ENCODE data around the gene VDR.
A peak's percentile ranks its signal among the peaks of the same experiment; 100 is the strongest.

The VDR gene

DNA sequence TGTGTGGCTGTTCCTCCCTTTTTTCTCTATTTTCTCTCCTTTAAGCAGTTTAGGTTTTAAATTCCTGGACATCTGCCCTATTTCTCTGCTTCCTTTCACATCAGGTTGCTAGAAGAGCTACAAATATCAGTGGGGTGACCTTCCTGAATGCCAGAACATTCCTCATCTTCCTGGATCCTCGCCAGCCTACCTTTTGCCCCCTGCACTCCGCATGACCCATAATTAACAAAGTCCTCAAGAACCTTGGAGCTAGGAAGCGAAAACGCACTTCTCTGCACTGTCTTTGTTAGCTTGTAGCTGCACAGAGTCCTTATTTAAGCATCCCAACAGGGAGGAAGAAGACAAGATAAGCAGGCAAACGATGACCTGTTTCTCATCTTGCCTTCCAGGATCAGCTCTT, 30.5 kb downstream of the VDR start:
- H3K4me3 ChIP-seq (ENCODE audit: insufficient read depth in 1 of 2, low read depth in 1 of 2, low read length in 2 of 2): no peak overlapping the region
- no peak overlapping the region for H4K8ac ChIP-seq (ENCODE audit: low read length)
- WGBS: 88% methylated on average over 5 of the region's 5 CpGs
- H3K4me2 ChIP-seq (ENCODE audit: low read length, poor library complexity, severe bottlenecking): no peak overlapping the region
- no peak overlapping the region for H2BK120ac ChIP-seq (ENCODE audit: low read depth, low read length)
- no peaks in the 10 kb centered on the region for H3K79me1 ChIP-seq (replicated peaks; ENCODE audit: low read length, poor library complexity, severe bottlenecking)
- no peak overlapping the region for H2AK5ac ChIP-seq (ENCODE audit: low read length, severe bottlenecking)
- H3K9ac ChIP-seq (ENCODE audit: low read length): no peak overlapping the region
- no peak overlapping the region for H2BK12ac ChIP-seq (ENCODE audit: low read length in 2 of 2)
- no peak overlapping the region for H4K91ac ChIP-seq (ENCODE audit: low read length)
- peaks cover 8% of the 10 kb centered on the region for H3K4me1 ChIP-seq (ENCODE audit: control insufficient read depth, insufficient read depth, low read depth, low read length)
- no peak overlapping the region for H3K4ac ChIP-seq (ENCODE audit: low read depth in 1 of 2, low read length in 2 of 2)
- no peaks in the 10 kb centered on the region for H3K27me3 ChIP-seq (ENCODE audit: control insufficient read depth in 1 of 2, insufficient read depth in 1 of 2, low read length in 2 of 2)
- no peak overlapping the region for H3K14ac ChIP-seq (ENCODE audit: low read length in 2 of 2)
- no peak overlapping the region for H3K18ac ChIP-seq (ENCODE audit: low read depth in 1 of 2, low read length in 2 of 2)
- no peaks in the 10 kb centered on the region for H3K9me3 ChIP-seq (ENCODE audit: control insufficient read depth, low read length)
- no peak overlapping the region for H3K27ac ChIP-seq (ENCODE audit: low read length, poor library complexity, severe bottlenecking)
- peaks cover 4 to 64% of the 10 kb centered on the region in 2 experiments for H3K36me3 ChIP-seq (ENCODE audit: control insufficient read depth in 1 of 2, insufficient read depth in 2 of 2, low read depth in 1 of 2, low read length in 2 of 2)
- no peak overlapping the region for H3K23ac ChIP-seq (ENCODE audit: low read length in 2 of 2)
- no peak for DNase-seq
- no peak overlapping the region for H2BK5ac ChIP-seq (ENCODE audit: low read depth, low read length, poor library complexity, severe bottlenecking)
- no peak overlapping the region for H2AFZ ChIP-seq (ENCODE audit: low read depth, low read length)
- H2BK15ac ChIP-seq (ENCODE audit: low read depth, poor library complexity, severe bottlenecking): no peak overlapping the region

DNA sequence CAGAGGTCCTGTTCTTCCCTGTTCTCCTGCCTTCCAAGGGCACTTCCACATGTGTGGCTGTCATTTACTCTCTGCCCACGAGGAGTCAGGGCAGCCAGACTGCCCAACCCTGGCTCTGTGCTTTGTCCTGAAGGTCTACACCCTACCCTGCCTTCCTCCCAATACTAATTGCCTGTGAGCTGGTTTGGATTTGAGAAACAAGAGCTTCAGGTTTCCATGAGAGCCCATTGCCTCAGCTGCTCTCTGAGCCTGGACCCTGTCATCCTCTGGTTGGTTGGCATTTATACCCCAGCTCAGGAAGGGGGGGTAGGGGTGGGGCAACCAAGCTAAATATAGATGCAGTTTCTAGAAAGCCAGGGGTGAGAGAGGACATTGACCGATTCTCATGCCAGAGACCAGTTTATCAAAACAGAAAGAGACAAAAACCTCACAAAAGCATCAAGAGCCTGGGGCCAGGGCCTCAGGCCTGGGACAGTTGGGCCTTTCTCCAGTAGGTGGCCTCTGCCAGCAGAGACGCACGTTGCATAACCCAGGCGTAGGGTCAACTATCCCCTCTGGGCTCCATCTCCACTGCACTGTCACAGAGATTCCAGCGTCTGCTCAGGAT, 34.5 kb downstream of the VDR start:
- H3K4me1 ChIP-seq (ENCODE audit: control insufficient read depth, insufficient read depth, low read depth, low read length): peaks cover 6% of the 10 kb centered on the region
- no peaks in the 10 kb centered on the region for H3K9me3 ChIP-seq (ENCODE audit: control insufficient read depth, low read length)
- H3K18ac ChIP-seq (ENCODE audit: low read depth in 1 of 2, low read length in 2 of 2): peak overlapping the region in 1 of 2 experiments; percentile 75
- no peak overlapping the region for H3K14ac ChIP-seq (ENCODE audit: low read length in 2 of 2)
- H3K4me2 ChIP-seq (ENCODE audit: low read length, poor library complexity, severe bottlenecking): no peak overlapping the region
- H2BK15ac ChIP-seq (ENCODE audit: low read depth, poor library complexity, severe bottlenecking): no peak overlapping the region
- H4K8ac ChIP-seq (ENCODE audit: low read length): no peak overlapping the region
- WGBS: 51% methylated on average over 5 of the region's 6 CpGs
- no peak overlapping the region for H2AK5ac ChIP-seq (ENCODE audit: low read length, severe bottlenecking)
- H3K36me3 ChIP-seq (ENCODE audit: control insufficient read depth in 1 of 2, insufficient read depth in 2 of 2, low read depth in 1 of 2, low read length in 2 of 2): peaks cover 0 to 32% of the 10 kb centered on the region in 2 experiments
- H3K79me1 ChIP-seq (replicated peaks; ENCODE audit: low read length, poor library complexity, severe bottlenecking): no peaks in the 10 kb centered on the region
- H3K4me3 ChIP-seq (ENCODE audit: insufficient read depth in 1 of 2, low read depth in 1 of 2, low read length in 2 of 2): no peak overlapping the region
- no peaks in the 10 kb centered on the region for H3K27me3 ChIP-seq (ENCODE audit: control insufficient read depth in 1 of 2, insufficient read depth in 1 of 2, low read length in 2 of 2)
- peak overlapping the region in 1 of 2 experiments; percentile 33 for H2BK12ac ChIP-seq (ENCODE audit: low read length in 2 of 2)
- no peak overlapping the region for H2BK5ac ChIP-seq (ENCODE audit: low read depth, low read length, poor library complexity, severe bottlenecking)
- peak; percentile 75 for DNase-seq
- H3K27ac ChIP-seq (ENCODE audit: low read length, poor library complexity, severe bottlenecking): no peak overlapping the region
- no peak overlapping the region for H2AFZ ChIP-seq (ENCODE audit: low read depth, low read length)
- H3K4ac ChIP-seq (ENCODE audit: low read depth in 1 of 2, low read length in 2 of 2): peak overlapping the region in 1 of 2 experiments; percentile 11
- no peak overlapping the region for H3K23ac ChIP-seq (ENCODE audit: low read length in 2 of 2)
- peak overlapping the region; percentile 3 for H3K9ac ChIP-seq (ENCODE audit: low read length)
- H4K91ac ChIP-seq (ENCODE audit: low read length): peak overlapping the region; percentile 1
- H2BK120ac ChIP-seq (ENCODE audit: low read depth, low read length): no peak overlapping the region

DNA sequence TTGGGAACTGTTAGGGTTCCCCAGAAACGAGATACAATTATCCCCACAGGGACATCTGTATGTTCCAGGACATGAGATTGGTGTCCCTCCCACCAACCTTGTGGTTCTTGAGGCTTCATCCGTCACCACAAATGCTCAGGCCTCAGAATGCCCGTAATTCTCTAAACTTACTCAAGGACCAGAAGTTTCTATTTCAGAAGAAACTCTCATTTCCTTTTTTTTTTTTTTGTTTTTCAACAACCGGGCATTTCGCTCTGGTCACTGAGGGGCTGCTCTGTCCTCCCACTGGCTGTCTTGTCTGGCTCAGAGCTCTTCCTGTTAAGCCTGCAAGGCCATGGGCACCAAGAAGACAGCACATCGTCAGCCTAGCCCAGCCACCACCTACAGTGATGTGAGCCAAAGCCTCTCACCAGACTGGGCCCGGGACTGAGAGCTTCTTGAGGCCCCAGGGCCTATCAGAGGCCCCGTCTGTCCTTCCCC, 36.2 kb downstream of the VDR start:
- Histone ChIP-seq H3K79me1 (replicated peaks; ENCODE audit: low read length, poor library complexity, severe bottlenecking) (no peaks in the 10 kb centered on the region), H4K91ac (ENCODE audit: low read length) (no peak overlapping the region), H2BK15ac (ENCODE audit: low read depth, poor library complexity, severe bottlenecking) (peak overlapping the region; percentile 83), H3K27ac (ENCODE audit: low read length, poor library complexity, severe bottlenecking) (no peak overlapping the region), H3K36me3 (ENCODE audit: control insufficient read depth in 1 of 2, insufficient read depth in 2 of 2, low read depth in 1 of 2, low read length in 2 of 2) (peaks cover 0 to 32% of the 10 kb centered on the region in 2 experiments), H3K4me1 (ENCODE audit: control insufficient read depth, insufficient read depth, low read depth, low read length) (peaks cover 6% of the 10 kb centered on the region), H2BK5ac (ENCODE audit: low read depth, low read length, poor library complexity, severe bottlenecking) (no peak overlapping the region), H4K8ac (ENCODE audit: low read length) (no peak overlapping the region), H3K27me3 (ENCODE audit: control insufficient read depth in 1 of 2, insufficient read depth in 1 of 2, low read length in 2 of 2) (no peaks in the 10 kb centered on the region), H3K9me3 (ENCODE audit: control insufficient read depth, low read length) (no peaks in the 10 kb centered on the region), H3K9ac (ENCODE audit: low read length) (no peak overlapping the region), H3K14ac (ENCODE audit: low read length in 2 of 2) (no peak overlapping the region), H3K4ac (ENCODE audit: low read depth in 1 of 2, low read length in 2 of 2) (no peak overlapping the region), H3K23ac (ENCODE audit: low read length in 2 of 2) (no peak overlapping the region), H3K4me3 (ENCODE audit: insufficient read depth in 1 of 2, low read depth in 1 of 2, low read length in 2 of 2) (no peak overlapping the region), H3K18ac (ENCODE audit: low read depth in 1 of 2, low read length in 2 of 2) (no peak overlapping the region), H2AFZ (ENCODE audit: low read depth, low read length) (no peak overlapping the region), H3K4me2 (ENCODE audit: low read length, poor library complexity, severe bottlenecking) (no peak overlapping the region), H2BK12ac (ENCODE audit: low read length in 2 of 2) (peak overlapping the region in 1 of 2 experiments; percentile 48), H2BK120ac (ENCODE audit: low read depth, low read length) (no peak overlapping the region), H2AK5ac (ENCODE audit: low read length, severe bottlenecking) (no peak overlapping the region)
- DNase-seq: no peak
- 92% methylated on average over 8 of the region's 8 CpGs for WGBS

DNA sequence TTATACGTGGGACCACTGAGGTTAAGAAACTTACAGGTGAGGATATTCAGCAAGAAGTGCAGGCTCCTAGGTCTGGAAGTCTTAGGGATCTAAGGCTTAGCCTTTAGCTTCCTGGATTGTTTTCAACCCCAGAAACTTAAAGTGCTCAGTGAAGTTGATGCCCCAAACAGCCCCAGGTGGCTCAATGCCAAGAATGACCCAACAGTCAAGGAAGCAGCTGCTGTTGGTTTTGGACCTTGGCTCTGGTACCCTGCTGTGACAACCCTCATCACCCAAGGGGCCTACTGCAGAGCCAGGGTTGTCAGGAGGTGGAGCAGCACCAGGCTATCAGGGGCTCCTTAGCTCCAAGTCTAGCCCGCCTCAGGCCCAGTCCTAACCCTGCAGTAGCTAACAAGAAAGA, 36.8 kb downstream of the VDR start:
- Histone ChIP-seq H3K14ac (ENCODE audit: low read length in 2 of 2) (no peak overlapping the region), H3K4ac (ENCODE audit: low read depth in 1 of 2, low read length in 2 of 2) (peak overlapping the region in 1 of 2 experiments; percentile 41)
- 92% methylated on average over 2 of the region's 2 CpGs for WGBS

More for the DNA sequence above, 36.8 kb downstream of the VDR start:
- Histone ChIP-seq H3K4me3 (ENCODE audit: insufficient read depth in 1 of 2, low read depth in 1 of 2, low read length in 2 of 2) (no peak overlapping the region), H3K4me2 (ENCODE audit: low read length, poor library complexity, severe bottlenecking) (no peak overlapping the region), H2BK15ac (ENCODE audit: low read depth, poor library complexity, severe bottlenecking) (peak overlapping the region; percentile 33), H2AFZ (ENCODE audit: low read depth, low read length) (no peak overlapping the region), H2AK5ac (ENCODE audit: low read length, severe bottlenecking) (no peak overlapping the region), H4K91ac (ENCODE audit: low read length) (no peak overlapping the region), H2BK120ac (ENCODE audit: low read depth, low read length) (no peak overlapping the region), H3K18ac (ENCODE audit: low read depth in 1 of 2, low read length in 2 of 2) (peak overlapping the region; percentile 14 to 30), H2BK12ac (ENCODE audit: low read length in 2 of 2) (peak overlapping the region in 1 of 2 experiments; percentile 52), H3K4me1 (ENCODE audit: control insufficient read depth, insufficient read depth, low read depth, low read length) (peaks cover 6% of the 10 kb centered on the region), H3K9me3 (ENCODE audit: control insufficient read depth, low read length) (no peaks in the 10 kb centered on the region), H3K27me3 (ENCODE audit: control insufficient read depth in 1 of 2, insufficient read depth in 1 of 2, low read length in 2 of 2) (no peaks in the 10 kb centered on the region), H3K27ac (ENCODE audit: low read length, poor library complexity, severe bottlenecking) (no peak overlapping the region), H2BK5ac (ENCODE audit: low read depth, low read length, poor library complexity, severe bottlenecking) (no peak overlapping the region), H3K36me3 (ENCODE audit: control insufficient read depth in 1 of 2, insufficient read depth in 2 of 2, low read depth in 1 of 2, low read length in 2 of 2) (peaks cover 0 to 36% of the 10 kb centered on the region in 2 experiments), H3K79me1 (replicated peaks; ENCODE audit: low read length, poor library complexity, severe bottlenecking) (no peaks in the 10 kb centered on the region), H4K8ac (ENCODE audit: low read length) (peak overlapping the region; percentile 35), H3K9ac (ENCODE audit: low read length) (no peak overlapping the region), H3K23ac (ENCODE audit: low read length in 2 of 2) (no peak overlapping the region)
- DNase-seq: no peak
